ENCODE data around the gene CYP1B1.

Gene CYP1B1

DNA sequence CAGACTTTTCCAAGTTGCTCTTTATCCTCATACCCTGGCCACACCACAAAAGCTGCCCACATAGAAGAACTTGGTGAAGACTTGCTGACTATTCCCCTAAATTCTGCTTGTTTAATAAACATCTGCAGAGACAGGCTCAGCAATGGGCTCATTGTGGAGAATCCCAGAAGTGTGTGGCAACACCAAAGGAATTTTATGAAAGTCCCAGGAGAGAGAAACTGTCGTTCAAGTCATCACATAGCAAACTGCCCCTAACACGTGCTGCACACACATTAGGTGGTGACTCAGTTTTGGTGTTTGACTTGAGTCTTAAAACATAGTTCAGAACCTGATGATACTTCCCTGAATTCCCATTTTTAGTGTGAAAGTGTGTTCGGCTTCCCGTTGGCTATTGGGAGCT lies 38.6 kb downstream of the CYP1B1 start:
- Histone ChIP-seq H3K4me1 (ENCODE audit: insufficient read depth, low read length, severe bottlenecking) (no peaks in the 10 kb centered on the region), H3K4me2 (ENCODE audit: low read length) (no peak overlapping the region), H3K4me3 (ENCODE audit: low read depth, low read length, poor library complexity, severe bottlenecking) (no peak overlapping the region), H2AFZ (ENCODE audit: low read length) (no peak overlapping the region), H3K27ac (ENCODE audit: low read depth, low read length, poor library complexity, severe bottlenecking) (no peak overlapping the region), H3F3A (ENCODE audit: insufficient read depth, low read length) (no peaks in the 10 kb centered on the region), H3K27me3 (ENCODE audit: insufficient read depth, low read length) (no peaks in the 10 kb centered on the region), H3K36me3 (ENCODE audit: insufficient read depth, low read length) (no peaks in the 10 kb centered on the region), H3K9ac (ENCODE audit: low read length) (no peak overlapping the region), H3K9me2 (ENCODE audit: low read depth, low read length) (no peaks in the 10 kb centered on the region), H3K79me2 (ENCODE audit: insufficient read depth, low read length) (no peaks in the 10 kb centered on the region), H4K20me1 (ENCODE audit: insufficient read depth, low read length) (no peaks in the 10 kb centered on the region), H3K9me3 (ENCODE audit: low read length) (no peaks in the 10 kb centered on the region)
- TF ChIP-seq EZH2 (IDR thresholded peaks at IDR 0.05; ENCODE audit: borderline replicate concordance, low read length), result no peak
- TF ChIP-seq, protein P1, sequence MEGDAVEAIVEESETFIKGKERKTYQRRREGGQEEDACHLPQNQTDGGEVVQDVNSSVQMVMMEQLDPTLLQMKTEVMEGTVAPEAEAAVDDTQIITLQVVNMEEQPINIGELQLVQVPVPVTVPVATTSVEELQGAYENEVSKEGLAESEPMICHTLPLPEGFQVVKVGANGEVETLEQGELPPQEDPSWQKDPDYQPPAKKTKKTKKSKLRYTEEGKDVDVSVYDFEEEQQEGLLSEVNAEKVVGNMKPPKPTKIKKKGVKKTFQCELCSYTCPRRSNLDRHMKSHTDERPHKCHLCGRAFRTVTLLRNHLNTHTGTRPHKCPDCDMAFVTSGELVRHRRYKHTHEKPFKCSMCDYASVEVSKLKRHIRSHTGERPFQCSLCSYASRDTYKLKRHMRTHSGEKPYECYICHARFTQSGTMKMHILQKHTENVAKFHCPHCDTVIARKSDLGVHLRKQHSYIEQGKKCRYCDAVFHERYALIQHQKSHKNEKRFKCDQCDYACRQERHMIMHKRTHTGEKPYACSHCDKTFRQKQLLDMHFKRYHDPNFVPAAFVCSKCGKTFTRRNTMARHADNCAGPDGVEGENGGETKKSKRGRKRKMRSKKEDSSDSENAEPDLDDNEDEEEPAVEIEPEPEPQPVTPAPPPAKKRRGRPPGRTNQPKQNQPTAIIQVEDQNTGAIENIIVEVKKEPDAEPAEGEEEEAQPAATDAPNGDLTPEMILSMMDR (IDR thresholded peaks at IDR 0.05; ENCODE audit: low read length), result no peak

DNA sequence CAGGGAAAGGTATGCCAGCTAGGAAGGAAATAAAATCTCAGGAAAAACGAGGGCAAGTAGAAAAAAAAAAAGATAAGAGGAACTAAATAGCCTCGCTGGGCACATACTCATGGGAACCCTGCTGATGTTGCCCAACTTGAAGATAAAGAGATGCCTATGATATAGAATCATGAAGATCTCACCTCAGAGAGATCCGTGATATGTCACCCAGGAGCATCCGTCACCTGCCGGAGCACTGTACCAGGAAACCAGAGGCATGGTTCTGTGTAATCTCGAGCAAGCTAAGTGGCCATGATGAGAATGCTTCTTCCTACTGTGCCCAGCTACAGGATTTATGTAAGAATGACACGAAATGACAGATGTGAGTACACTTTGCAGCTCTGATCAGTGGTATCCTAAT lies 40.0 kb downstream of the CYP1B1 start:
- no peaks in the 10 kb centered on the region for H3K36me3 ChIP-seq (ENCODE audit: insufficient read depth, low read length)
- no peaks in the 10 kb centered on the region for H3K9me3 ChIP-seq (ENCODE audit: low read length)
- H3K4me3 ChIP-seq (ENCODE audit: low read depth, low read length, poor library complexity, severe bottlenecking), result no peak overlapping the region
- H3F3A ChIP-seq (ENCODE audit: insufficient read depth, low read length), result no peaks in the 10 kb centered on the region
- no peak for TF ChIP-seq EZH2 (IDR thresholded peaks at IDR 0.05; ENCODE audit: borderline replicate concordance, low read length)
- TF ChIP-seq, protein P1 (IDR thresholded peaks at IDR 0.05; ENCODE audit: low read length), result no peak
- H3K9me2 ChIP-seq (ENCODE audit: low read depth, low read length), result no peaks in the 10 kb centered on the region
- no peaks in the 10 kb centered on the region for H4K20me1 ChIP-seq (ENCODE audit: insufficient read depth, low read length)
- no peaks in the 10 kb centered on the region for H3K79me2 ChIP-seq (ENCODE audit: insufficient read depth, low read length)
- no peaks in the 10 kb centered on the region for H3K27me3 ChIP-seq (ENCODE audit: insufficient read depth, low read length)
- H3K4me2 ChIP-seq (ENCODE audit: low read length), result no peak overlapping the region
- no peak overlapping the region for H3K9ac ChIP-seq (ENCODE audit: low read length)
- no peak overlapping the region for H2AFZ ChIP-seq (ENCODE audit: low read length)
- H3K4me1 ChIP-seq (ENCODE audit: insufficient read depth, low read length, severe bottlenecking), result no peaks in the 10 kb centered on the region
- H3K27ac ChIP-seq (ENCODE audit: low read depth, low read length, poor library complexity, severe bottlenecking), result no peak overlapping the region

DNA sequence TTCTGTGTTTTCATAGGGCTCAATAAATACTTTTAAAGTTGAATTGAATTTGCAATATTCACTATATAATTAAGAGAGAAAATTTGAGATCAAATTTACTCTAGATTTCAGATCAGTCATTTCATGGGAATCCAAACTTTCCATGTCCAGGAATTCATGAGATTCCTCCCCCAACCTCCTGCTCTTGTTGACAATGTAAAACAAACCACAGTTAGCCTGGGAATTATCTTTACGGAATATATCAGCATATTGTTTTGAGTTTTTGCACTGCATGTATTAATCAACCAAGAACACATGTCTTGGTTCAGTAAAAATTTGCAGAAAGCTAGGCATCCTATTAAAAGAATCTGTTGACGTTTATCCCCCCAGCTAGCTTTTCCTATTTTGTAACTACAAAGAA lies 42.3 kb downstream of the CYP1B1 start:
- no peaks in the 10 kb centered on the region for H3K79me2 ChIP-seq (ENCODE audit: insufficient read depth, low read length)
- no peak overlapping the region for H3K4me2 ChIP-seq (ENCODE audit: low read length)
- H3K9me3 ChIP-seq (ENCODE audit: low read length), result no peaks in the 10 kb centered on the region
- TF ChIP-seq, protein P1 (IDR thresholded peaks at IDR 0.05; ENCODE audit: low read length), result no peak
- no peak for TF ChIP-seq EZH2 (IDR thresholded peaks at IDR 0.05; ENCODE audit: borderline replicate concordance, low read length)
- H3F3A ChIP-seq (ENCODE audit: insufficient read depth, low read length), result no peaks in the 10 kb centered on the region
- no peak overlapping the region for H3K27ac ChIP-seq (ENCODE audit: low read depth, low read length, poor library complexity, severe bottlenecking)
- H3K27me3 ChIP-seq (ENCODE audit: insufficient read depth, low read length), result no peaks in the 10 kb centered on the region
- no peaks in the 10 kb centered on the region for H3K36me3 ChIP-seq (ENCODE audit: insufficient read depth, low read length)
- no peak overlapping the region for H2AFZ ChIP-seq (ENCODE audit: low read length)
- H4K20me1 ChIP-seq (ENCODE audit: insufficient read depth, low read length), result no peaks in the 10 kb centered on the region
- no peak overlapping the region for H3K9ac ChIP-seq (ENCODE audit: low read length)
- H3K4me1 ChIP-seq (ENCODE audit: insufficient read depth, low read length, severe bottlenecking), result no peaks in the 10 kb centered on the region
- no peak overlapping the region for H3K4me3 ChIP-seq (ENCODE audit: low read depth, low read length, poor library complexity, severe bottlenecking)
- no peaks in the 10 kb centered on the region for H3K9me2 ChIP-seq (ENCODE audit: low read depth, low read length)

Measured in OCI-LY1 (cell line).